Retina (tissue), 1 donor: ENCODE results near the gene IFNE.
A peak's percentile ranks its signal among the peaks of the same experiment; 100 is the strongest.
"Not testable (repeated sequence)": the region's sequence is repeated elsewhere in the genome, so short reads cannot be mapped to it uniquely, and the experiment has no call there.

Source experiments
- DNase-seq: peaks from one replicate; pipeline ENCODE4 v3.0.0-alpha.2; 2016

The IFNE gene

DNA sequence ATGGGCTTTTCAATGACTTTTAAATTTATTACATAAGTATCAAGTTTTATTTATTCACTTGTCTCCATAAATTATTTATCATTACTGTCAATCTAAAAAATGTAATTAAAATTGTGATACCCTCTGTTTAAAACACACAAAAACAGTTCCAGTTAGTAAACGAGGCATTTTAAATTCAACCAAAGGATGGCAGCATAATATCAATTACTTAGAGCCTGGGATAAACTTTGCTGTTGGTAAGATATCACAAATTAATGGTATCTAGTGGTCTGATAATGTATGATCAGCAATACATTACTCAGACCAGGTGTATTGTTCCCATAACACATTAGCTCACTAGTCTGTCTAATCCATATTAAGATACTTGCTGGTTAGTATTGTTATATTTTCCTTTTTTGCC, 9.6 kb upstream of the IFNE start:
- no peak for DNase-seq

DNA sequence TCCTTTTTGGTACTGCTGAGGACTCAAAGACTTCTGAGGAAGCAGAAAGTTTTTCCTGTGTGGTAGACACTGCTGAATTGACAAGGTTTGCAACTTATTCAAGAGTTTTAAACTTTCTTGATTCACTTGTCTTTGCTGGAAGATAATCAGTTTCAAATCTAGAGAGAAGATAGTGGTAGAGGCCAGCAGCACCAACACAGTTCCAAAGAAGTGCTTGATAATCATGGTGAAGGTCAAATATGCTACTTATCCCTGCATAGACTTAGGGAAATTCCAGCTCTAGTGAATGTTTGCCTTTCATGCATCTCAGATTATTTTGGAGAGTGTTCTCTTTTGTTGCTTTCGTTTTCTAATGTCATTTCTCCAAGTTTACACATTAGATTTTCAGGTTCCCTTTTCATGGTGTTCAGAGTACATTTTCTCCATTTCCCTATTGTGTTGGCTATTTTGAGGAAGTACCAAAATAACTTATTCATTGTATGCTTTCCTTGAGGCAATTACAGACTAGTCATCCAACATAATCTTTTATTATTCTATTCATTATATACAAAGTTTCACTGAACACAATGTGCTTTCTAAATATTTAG, 550 bp downstream of the IFNE start:
- no peak for DNase-seq

DNA sequence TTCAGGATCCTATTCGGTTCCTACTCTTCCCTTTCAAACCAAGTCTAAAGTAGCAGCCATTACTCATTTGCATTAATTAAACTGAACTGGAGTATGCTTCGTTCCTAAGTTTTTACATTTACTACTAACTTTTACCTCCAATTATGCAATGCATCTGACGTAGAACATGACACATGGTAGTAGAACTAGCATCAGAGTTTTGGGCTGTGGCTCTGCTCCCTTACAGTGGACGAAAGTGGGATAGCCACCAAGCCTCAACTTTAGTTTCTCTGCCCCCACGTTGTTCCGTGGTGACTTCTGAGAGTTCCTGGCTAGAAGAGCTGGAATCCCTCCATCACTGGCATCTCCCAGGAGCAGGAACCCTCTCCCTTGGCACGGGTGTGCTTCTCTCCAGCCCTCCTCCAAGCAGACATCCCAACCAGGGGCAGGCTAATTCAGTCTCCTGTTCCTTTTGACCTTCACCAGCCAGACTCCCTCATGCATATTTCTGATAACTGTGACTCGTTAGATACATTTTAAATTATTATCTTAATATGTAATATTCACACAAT, 2.9 kb downstream of the IFNE start:
- DNase-seq = no peak

GRCh38 chr9:21477466-21477865, 4.6 kb downstream of the IFNE start:
- DNase-seq = no peak

DNA sequence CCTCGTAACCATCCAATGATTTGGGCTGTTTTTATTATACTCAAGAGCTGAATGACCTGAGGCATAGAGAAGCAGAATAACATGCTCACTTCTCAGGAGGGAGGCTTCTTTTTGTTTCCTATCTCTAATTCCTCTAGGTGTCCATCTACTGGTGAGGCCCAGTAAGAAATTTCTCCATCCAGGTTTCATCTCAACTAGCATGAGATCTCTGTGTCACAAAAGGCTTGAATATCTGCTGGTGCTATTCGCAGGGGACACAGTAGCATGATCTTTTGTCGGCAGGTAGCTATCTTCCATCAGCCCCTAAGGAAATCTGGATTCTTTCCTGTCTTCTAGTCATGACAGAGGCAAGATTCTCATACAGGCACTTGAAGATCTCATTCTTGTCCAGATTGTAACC, 8.9 kb downstream of the IFNE start:
- DNase-seq = no peak

GRCh38 chr9:21470126-21470525, 12.0 kb downstream of the IFNE start:
- DNase-seq = no peak

- DNase-seq = peak; percentile 30
Observed at GRCh38 chr9:21465859-21466518, 16.1 kb downstream of the IFNE start.

DNA sequence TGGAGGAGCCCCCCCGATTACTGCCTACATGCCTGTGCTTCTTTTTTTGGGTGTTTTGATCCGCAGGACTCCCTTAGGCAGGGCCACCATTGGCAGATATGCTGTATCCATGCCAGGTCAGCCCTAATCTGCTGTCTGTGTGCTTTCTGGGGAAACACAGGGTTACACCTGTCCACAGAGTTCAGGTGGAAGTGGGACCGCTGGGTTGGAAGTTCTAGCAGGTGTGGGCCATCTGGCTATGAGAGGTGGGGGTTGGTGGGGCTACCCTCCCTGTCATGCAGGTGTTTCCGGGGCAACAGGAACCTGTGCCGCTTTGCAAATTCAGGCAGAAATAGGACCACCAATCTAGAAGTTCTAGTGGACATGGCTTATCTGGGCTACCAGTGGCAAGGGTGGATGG, 17.0 kb downstream of the IFNE start:
- DNase-seq = no peak

GRCh38 chr9:21461377-21461776, 20.7 kb downstream of the IFNE start:
- DNase-seq = no peak

GRCh38 chr9:21455320-21455719, 26.8 kb downstream of the IFNE start:
- no peak for DNase-seq

- no peak for DNase-seq
Observed at GRCh38 chr9:21454149-21454548, 28.0 kb downstream of the IFNE start.

DNA sequence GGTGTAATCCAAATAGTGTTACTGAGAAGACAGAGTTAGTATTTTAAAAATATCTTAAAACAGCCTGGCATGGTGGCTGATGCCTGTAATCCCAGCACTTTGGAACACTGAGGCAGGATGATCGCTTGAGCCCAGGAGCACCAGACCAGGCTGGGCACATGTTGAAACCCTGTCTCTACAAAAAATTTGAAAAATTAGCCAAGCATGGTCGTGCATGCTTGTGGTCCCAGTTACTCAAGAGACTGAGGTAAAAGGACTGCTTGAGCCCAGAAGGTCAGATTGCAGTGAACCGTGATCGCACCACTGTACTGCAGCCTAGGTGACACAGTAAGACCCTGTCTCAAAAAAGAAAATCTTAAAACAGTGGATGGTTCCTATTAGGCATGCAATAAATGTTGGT, 29.4 kb downstream of the IFNE start:
- no peak for DNase-seq

GRCh38 chr9:21450733-21451394, 31.2 kb downstream of the IFNE start:
- DNase-seq = no peak

DNA sequence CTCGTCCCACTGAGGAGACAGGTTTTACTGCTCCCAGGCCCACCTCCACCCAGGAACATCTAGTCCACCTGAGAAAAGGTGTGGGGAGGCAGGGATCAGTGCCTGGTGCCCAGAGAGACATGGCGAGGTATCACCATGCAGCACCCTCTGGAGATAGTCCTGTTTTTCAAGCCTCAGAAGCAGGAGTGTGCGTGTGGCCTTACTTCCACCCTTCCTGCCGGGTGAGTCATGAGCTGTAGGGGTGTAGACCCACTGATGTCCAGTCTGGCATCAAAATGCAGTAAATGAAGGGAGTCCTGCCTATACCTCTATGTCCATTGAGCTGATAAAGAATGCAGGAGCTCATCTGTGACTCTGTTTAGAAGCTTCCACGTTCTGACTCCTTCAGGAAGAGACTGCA, 32.8 kb downstream of the IFNE start:
- DNase-seq = not testable (repeated sequence)

DNA sequence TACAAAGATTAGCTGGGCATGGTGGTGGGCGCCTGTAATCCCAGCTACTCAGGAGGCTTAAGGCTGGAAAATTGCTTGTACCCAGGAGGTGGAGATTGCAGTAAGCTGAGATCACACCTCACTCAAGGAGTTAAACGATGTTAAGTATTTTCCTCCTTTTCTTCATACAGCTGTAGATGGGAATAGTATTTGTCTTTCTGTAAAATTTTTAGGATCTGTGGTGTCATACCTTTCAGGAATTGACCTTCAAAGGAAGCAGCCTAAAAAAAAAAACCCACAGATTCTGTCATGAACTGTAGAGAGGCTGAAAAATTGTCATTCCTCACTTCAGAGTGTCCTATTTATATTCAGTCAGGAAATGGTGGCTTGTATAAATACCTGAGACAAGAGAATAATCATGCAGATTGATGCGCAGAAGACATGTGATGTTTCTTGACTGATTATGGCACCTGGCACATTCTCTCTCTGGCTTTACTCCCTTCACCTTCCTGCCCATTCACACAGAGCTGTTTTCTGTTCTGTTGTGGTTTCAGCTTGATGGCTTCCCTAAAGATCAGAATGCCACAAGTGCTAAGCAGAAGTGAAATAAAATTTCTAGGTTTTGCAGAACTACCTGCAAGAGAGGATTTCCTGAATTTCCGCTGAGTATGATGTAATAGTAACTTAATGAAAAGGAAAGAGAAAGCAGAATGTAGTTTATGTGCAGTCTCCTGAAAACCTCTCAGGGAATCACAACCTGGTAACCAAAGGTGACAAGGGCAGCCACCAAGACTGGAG, 38.1 kb downstream of the IFNE start:
- DNase-seq = no peak

GRCh38 chr9:21440139-21440538, 42.0 kb downstream of the IFNE start, which contains the start of gene IFNA1:
Gene IFNA1, plus strand, starts transcription at chr9:21440439. Its CDS starts 69 bp downstream, at chr9:21440508.
- no peak for DNase-seq

DNA sequence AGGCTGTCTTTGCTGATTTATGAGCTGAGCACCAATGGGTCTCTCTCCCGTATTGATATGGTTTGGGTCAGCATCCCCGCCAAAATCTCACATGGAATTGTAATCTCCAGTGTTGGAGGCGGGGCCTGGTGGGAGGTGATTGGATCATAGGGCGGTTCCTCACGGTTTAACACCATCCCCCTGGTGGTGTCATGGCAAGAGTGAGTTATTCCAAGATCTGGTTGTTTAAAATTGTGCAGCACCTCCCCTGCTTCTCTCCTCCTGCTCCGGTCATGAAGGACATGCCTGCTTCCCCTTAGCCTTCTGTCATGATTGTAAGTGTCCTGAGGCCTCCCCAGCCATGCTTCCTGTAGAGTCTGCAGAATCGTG, 47.1 kb downstream of the IFNE start:
- DNase-seq = not testable (repeated sequence)

DNA sequence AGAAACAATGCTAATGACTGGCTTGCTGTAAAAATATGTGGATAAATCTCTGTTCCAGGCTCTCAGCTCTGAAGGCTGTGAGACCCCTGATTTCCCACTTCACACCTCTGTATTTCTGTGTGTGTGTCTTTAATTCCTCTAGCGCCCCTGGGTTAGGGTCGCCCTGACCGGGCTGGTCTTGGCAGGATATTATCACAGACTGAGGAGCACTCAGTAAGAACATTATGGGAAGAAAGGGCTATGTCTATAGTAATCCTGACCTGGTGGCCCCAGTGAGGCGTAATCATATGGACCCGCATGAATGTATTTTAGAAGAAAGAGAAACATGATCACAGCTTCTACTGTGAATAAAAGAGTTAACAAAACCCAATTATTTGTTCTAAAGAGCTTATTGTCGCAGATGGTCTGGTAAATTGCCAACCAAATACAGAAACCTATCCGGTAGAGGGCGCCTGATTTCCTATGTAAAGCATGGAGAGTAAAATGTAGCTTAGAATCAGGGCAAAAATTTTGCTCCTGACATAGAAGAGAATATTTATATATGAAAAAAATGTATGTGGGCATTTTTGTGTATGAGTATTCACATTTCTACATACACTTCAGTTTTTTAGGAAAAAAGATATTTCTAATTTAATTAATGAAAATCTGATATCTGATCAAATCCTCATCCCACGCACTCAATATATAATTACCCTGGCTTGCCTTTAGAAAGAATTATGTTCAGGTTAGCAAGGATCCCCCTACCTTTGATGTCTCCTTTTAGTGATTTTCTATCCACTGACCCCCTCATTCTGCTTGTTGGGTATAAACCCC, 47.7 kb downstream of the IFNE start:
- no peak for DNase-seq

- no peak for DNase-seq
Observed at GRCh38 chr9:21432672-21433425, 49.3 kb downstream of the IFNE start.
